ENCODE data around the gene MYRFL. TPM values are rescaled to one million over a fixed set of nuclear protein-coding genes. Genes with fewer than 3 reads are reported as not detected.

MYRFL gene
- polyA plus RNA-seq, 2 donors, result 0.08 TPM; not detected in 1

DNA sequence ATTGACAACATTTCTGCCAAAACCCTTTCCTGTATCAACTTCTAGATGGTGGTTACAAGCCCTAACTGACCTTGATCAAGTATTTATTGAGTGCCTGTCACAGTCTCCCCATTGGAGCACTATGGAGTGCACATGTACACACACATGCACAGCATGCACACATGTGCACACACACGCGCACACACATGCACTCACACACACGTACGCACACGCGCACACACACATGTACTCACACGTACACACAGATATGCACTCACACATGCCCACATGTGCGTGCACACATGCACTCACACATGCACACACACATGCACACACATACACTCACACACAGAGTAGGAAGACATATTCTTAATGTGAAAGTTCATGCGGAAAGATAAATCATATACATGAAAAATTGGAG lies 43.7 kb downstream of the MYRFL start:
- Histone ChIP-seq H3K9me3 (ENCODE audit: control insufficient read depth in 2 of 2, insufficient read depth in 1 of 2, low read depth in 1 of 2, low read length in 1 of 2) (no peaks in the 10 kb centered on the region), H3K27me3 (ENCODE audit: control insufficient read depth in 1 of 2, insufficient read depth in 2 of 2, low read length in 2 of 2) (no peaks in the 10 kb centered on the region), H3K36me3 (ENCODE audit: control insufficient read depth in 2 of 2, insufficient read depth in 2 of 2, low read length in 1 of 2) (no peaks in the 10 kb centered on the region), H3K4me3 (ENCODE audit: low read depth in 1 of 2, low read length in 2 of 2) (no peak overlapping the region), H3K4me1 (ENCODE audit: control insufficient read depth in 2 of 2, insufficient read depth in 2 of 2, low read length in 1 of 2) (no peaks in the 10 kb centered on the region), H3K27ac (ENCODE audit: low read depth in 2 of 2, low read length in 1 of 2) (no peak overlapping the region)
- WGBS, 2 donors, result 90 to 95% methylated on average over 9 of the region's 9 CpGs

DNA sequence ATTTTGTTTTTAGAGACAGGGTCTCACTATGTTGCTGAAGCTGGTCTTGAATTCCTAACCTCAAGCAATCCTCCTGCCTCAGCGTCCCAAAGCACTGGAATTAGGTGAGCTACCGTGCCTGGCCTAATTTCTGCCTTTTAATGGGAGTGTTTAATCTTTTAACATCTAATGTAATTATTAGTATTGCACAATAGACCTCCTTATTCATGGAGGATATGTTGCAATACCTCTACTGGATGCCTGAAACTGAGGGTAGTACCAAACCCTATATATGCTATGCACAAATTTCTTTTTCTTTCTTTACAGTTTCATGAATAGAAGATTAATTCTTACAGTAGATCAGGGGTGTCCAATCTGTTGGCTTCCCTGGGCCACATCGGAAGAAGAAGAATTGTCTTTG lies 47.8 kb downstream of the MYRFL start:
- Histone ChIP-seq H3K9me3 (ENCODE audit: control insufficient read depth in 2 of 2, insufficient read depth in 1 of 2, low read depth in 1 of 2, low read length in 1 of 2) (no peaks in the 10 kb centered on the region), H3K27me3 (ENCODE audit: control insufficient read depth in 1 of 2, insufficient read depth in 2 of 2, low read length in 2 of 2) (no peaks in the 10 kb centered on the region), H3K27ac (ENCODE audit: low read depth in 2 of 2, low read length in 1 of 2) (no peak overlapping the region), H3K36me3 (ENCODE audit: control insufficient read depth in 2 of 2, insufficient read depth in 2 of 2, low read length in 1 of 2) (no peaks in the 10 kb centered on the region), H3K4me1 (ENCODE audit: control insufficient read depth in 2 of 2, insufficient read depth in 2 of 2, low read length in 1 of 2) (no peaks in the 10 kb centered on the region), H3K4me3 (ENCODE audit: low read depth in 1 of 2, low read length in 2 of 2) (no peak overlapping the region)
- WGBS, 2 donors, result 35 to 42% methylated on average over 3 of the region's 3 CpGs

DNA sequence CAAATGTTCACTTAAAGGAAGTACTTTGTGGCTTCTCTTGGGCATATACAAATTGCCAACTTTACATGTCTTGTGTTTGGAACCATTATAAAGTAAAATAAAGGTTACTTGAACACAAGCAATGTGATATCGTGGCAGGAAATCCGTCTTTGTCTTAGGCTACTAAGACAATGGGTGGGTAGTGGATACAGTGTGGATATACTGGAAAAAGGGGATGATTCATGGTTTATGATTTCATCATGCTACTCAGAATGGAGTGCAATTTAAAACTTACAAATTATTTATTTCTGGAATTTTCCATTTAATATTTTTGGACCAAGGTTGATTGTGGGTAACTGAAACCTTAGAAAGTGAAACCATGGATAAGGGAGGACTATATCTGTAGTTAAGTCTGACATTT lies 48.4 kb downstream of the MYRFL start:
- Histone ChIP-seq H3K9me3 (ENCODE audit: control insufficient read depth in 2 of 2, insufficient read depth in 1 of 2, low read depth in 1 of 2, low read length in 1 of 2) (no peaks in the 10 kb centered on the region), H3K4me1 (ENCODE audit: control insufficient read depth in 2 of 2, insufficient read depth in 2 of 2, low read length in 1 of 2) (no peaks in the 10 kb centered on the region), H3K27ac (ENCODE audit: low read depth in 2 of 2, low read length in 1 of 2) (no peak overlapping the region), H3K4me3 (ENCODE audit: low read depth in 1 of 2, low read length in 2 of 2) (no peak overlapping the region), H3K36me3 (ENCODE audit: control insufficient read depth in 2 of 2, insufficient read depth in 2 of 2, low read length in 1 of 2) (no peaks in the 10 kb centered on the region), H3K27me3 (ENCODE audit: control insufficient read depth in 1 of 2, insufficient read depth in 2 of 2, low read length in 2 of 2) (no peaks in the 10 kb centered on the region)
- 62 to 67% methylated on average over 2 of the region's 2 CpGs for WGBS, 2 donors

DNA sequence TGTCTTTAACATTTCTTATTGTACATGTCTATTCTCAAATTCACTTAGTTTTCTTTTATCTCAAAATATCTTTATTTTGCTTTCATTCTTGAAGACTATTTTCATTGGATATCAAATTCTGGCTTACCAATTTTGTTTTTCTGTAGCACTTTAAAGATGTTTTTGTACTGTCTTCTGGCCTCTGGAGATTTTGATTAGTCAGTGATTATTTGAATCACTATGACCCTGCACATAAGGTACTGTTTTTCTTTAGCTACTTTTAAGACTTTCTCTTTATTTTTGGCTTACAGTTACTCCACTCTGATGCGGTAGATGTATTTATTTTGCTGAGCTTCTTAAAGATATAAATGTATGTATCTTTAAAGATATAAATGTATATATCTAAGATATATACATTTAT lies 49.6 kb downstream of the MYRFL start:
- 51 to 79% methylated on average over 1 of the region's 1 CpG for WGBS, 2 donors
- H3K4me1 ChIP-seq (ENCODE audit: control insufficient read depth in 2 of 2, insufficient read depth in 2 of 2, low read length in 1 of 2), result peaks cover 0 to 4% of the 10 kb centered on the region in 2 donors
- no peaks in the 10 kb centered on the region for H3K9me3 ChIP-seq (ENCODE audit: control insufficient read depth in 2 of 2, insufficient read depth in 1 of 2, low read depth in 1 of 2, low read length in 1 of 2)
- no peaks in the 10 kb centered on the region for H3K36me3 ChIP-seq (ENCODE audit: control insufficient read depth in 2 of 2, insufficient read depth in 2 of 2, low read length in 1 of 2)
- H3K4me3 ChIP-seq (ENCODE audit: low read depth in 1 of 2, low read length in 2 of 2), result no peak overlapping the region
- no peak overlapping the region for H3K27ac ChIP-seq (ENCODE audit: low read depth in 2 of 2, low read length in 1 of 2)
- H3K27me3 ChIP-seq (ENCODE audit: control insufficient read depth in 1 of 2, insufficient read depth in 2 of 2, low read length in 2 of 2), result no peaks in the 10 kb centered on the region

DNA sequence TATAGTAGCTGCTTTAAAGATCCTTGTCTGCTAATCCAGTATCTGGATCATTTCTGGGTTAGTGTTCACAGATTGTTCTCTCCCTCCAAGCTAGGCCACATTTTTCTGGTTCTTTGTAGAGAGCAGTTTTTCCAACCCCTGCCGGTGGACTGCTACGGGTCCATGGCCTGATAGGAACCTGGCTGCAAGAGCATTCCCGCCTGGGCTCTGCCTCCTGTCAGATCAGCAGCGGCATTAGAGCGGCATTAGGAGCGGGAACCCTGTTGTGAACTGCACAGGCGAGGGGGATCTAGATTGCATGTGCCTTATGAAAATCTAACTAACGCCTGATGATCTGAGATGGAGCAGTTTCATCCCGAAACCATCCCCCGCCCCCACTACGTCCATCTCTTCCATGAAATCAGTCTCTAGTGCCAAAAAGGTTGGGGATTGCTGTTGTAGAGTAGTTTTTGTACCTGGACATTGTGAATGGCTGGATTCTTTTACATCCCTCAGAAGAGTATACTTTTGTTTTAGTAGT lies 50.4 kb downstream of the MYRFL start:
- peaks cover 0 to 4% of the 10 kb centered on the region in 2 donors for H3K4me1 ChIP-seq (ENCODE audit: control insufficient read depth in 2 of 2, insufficient read depth in 2 of 2, low read length in 1 of 2)
- no peak overlapping the region for H3K27ac ChIP-seq (ENCODE audit: low read depth in 2 of 2, low read length in 1 of 2)
- H3K9me3 ChIP-seq (ENCODE audit: control insufficient read depth in 2 of 2, insufficient read depth in 1 of 2, low read depth in 1 of 2, low read length in 1 of 2), result no peaks in the 10 kb centered on the region
- H3K36me3 ChIP-seq (ENCODE audit: control insufficient read depth in 2 of 2, insufficient read depth in 2 of 2, low read length in 1 of 2), result no peaks in the 10 kb centered on the region
- no peaks in the 10 kb centered on the region for H3K27me3 ChIP-seq (ENCODE audit: control insufficient read depth in 1 of 2, insufficient read depth in 2 of 2, low read length in 2 of 2)
- H3K4me3 ChIP-seq (ENCODE audit: low read depth in 1 of 2, low read length in 2 of 2), result no peak overlapping the region
- 82% methylated on average over 11 of the region's 11 CpGs for WGBS, 2 donors

DNA sequence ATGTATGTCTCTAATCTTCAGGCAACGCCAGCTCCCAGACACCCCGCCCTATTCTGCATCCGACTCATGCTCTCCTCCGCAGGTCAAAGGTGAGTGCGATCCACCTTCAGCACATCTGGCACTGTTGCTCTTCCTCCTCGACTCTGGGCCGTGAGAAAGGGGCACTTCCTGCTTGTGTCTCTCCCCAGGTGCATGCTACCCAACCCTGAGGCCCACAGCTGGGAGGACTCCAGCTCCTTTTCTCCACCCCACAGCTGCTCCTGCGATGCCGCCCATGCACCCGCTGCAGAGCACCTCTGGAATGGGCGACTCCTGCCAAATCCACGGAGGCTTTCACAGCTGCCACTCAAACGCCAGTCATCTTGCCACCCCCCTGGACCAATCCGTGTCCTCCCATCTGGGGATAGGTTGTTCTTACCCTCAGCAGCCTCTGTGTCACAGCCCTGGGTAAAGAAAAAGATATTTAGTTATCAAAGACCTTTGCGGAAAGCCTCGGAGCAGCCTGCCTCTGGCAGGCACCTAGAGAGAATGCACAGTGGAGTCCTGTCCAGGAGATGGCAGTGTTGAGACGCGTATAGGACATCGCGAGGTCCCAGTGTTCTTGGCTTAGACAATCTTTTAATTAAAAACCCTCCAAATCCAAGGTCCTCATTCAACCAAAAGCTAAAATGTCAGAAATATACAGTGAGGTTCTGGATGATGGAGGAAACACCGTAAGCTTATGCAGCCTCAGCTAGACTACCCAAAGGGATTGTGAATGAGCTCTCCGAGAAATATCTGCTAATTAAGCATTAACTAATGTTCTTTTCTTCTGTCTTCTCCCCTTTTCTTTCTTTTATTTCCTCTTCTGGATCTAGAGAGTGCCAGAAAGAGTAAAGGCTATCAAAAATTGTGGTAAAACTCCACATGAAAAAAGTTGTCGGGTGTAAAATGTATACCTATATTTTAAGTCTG lies 54.3 kb downstream of the MYRFL start:
- H3K4me1 ChIP-seq (ENCODE audit: control insufficient read depth in 2 of 2, insufficient read depth in 2 of 2, low read length in 1 of 2), result peaks cover 0 to 4% of the 10 kb centered on the region in 2 donors
- no peak overlapping the region for H3K4me3 ChIP-seq (ENCODE audit: low read depth in 1 of 2, low read length in 2 of 2)
- no peak overlapping the region for H3K27ac ChIP-seq (ENCODE audit: low read depth in 2 of 2, low read length in 1 of 2)
- H3K36me3 ChIP-seq (ENCODE audit: control insufficient read depth in 2 of 2, insufficient read depth in 2 of 2, low read length in 1 of 2), result no peaks in the 10 kb centered on the region
- 24 to 25% methylated on average over 23 of the region's 23 CpGs for WGBS, 2 donors
- H3K27me3 ChIP-seq (ENCODE audit: control insufficient read depth in 1 of 2, insufficient read depth in 2 of 2, low read length in 2 of 2), result no peaks in the 10 kb centered on the region
- no peaks in the 10 kb centered on the region for H3K9me3 ChIP-seq (ENCODE audit: control insufficient read depth in 2 of 2, insufficient read depth in 1 of 2, low read depth in 1 of 2, low read length in 1 of 2)

DNA sequence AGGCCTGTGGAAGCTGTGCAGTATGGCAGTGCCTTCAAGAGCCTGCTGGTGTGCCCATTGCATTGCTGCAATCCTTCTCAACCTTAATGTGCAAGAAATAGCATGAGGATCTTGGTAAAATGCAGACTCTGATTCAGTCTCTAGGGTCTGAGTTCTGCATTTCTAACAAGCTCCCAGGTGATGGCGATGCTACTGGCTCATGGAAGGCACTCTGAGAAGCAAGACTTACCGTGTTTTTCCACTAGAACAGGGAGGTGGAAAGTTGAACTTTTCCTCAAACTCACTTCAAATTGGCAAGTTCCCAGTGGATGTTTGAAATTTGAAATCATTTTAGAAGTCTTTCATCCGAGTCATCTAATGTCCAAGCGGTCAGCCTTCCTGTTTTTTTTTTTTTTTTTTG lies 55.5 kb downstream of the MYRFL start:
- Histone ChIP-seq H3K27me3 (ENCODE audit: control insufficient read depth in 1 of 2, insufficient read depth in 2 of 2, low read length in 2 of 2) (no peaks in the 10 kb centered on the region), H3K4me1 (ENCODE audit: control insufficient read depth in 2 of 2, insufficient read depth in 2 of 2, low read length in 1 of 2) (peaks cover 0 to 4% of the 10 kb centered on the region in 2 donors), H3K4me3 (ENCODE audit: low read depth in 1 of 2, low read length in 2 of 2) (no peak overlapping the region), H3K27ac (ENCODE audit: low read depth in 2 of 2, low read length in 1 of 2) (no peak overlapping the region), H3K9me3 (ENCODE audit: control insufficient read depth in 2 of 2, insufficient read depth in 1 of 2, low read depth in 1 of 2, low read length in 1 of 2) (no peaks in the 10 kb centered on the region), H3K36me3 (ENCODE audit: control insufficient read depth in 2 of 2, insufficient read depth in 2 of 2, low read length in 1 of 2) (no peaks in the 10 kb centered on the region)
- WGBS, 2 donors, result 86 to 91% methylated on average over 4 of the region's 4 CpGs

DNA sequence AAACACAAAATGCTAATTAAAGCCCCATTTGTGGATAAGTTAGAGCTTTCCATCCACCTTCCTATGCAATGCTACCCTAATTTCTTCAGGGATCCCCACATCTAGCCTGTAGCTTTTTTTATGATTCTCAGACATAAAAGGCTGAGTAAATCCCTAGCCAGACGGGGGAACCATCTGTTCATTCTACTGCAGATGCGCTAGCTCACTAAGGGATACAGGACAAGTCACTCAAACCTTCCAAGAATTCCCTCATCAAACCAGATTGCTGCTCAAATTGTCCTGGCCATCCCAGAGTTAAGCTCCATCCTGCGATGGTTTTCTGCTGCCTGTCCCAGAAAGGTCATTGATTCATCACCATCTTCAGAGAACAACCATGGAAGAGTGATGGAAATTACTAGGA lies 56.7 kb downstream of the MYRFL start:
- no peaks in the 10 kb centered on the region for H3K27me3 ChIP-seq (ENCODE audit: control insufficient read depth in 1 of 2, insufficient read depth in 2 of 2, low read length in 2 of 2)
- H3K36me3 ChIP-seq (ENCODE audit: control insufficient read depth in 2 of 2, insufficient read depth in 2 of 2, low read length in 1 of 2), result no peaks in the 10 kb centered on the region
- 81 to 88% methylated on average over 3 of the region's 3 CpGs for WGBS, 2 donors
- peaks cover 0 to 4% of the 10 kb centered on the region in 2 donors for H3K4me1 ChIP-seq (ENCODE audit: control insufficient read depth in 2 of 2, insufficient read depth in 2 of 2, low read length in 1 of 2)
- H3K27ac ChIP-seq (ENCODE audit: low read depth in 2 of 2, low read length in 1 of 2), result no peak overlapping the region
- H3K4me3 ChIP-seq (ENCODE audit: low read depth in 1 of 2, low read length in 2 of 2), result no peak overlapping the region
- H3K9me3 ChIP-seq (ENCODE audit: control insufficient read depth in 2 of 2, insufficient read depth in 1 of 2, low read depth in 1 of 2, low read length in 1 of 2), result no peaks in the 10 kb centered on the region

DNA sequence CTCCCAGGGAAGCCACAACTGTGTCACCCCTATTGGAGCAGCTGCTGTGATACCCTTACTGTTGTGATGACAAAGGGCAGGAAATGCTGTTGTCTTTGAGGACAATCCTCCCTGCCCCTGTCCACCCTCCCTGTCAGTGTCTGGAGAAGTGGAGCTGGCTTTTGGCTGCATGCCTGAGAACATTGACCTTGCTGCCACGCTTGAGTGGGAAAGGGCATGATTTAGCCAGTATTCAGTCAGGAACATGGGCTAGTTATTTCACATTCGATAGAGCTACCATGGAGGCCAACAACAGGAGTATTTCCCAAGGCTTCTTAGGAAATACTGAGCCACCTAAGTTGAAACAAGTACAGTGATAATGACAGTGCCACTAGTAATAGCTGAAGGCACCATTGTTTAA lies 59.4 kb downstream of the MYRFL start:
- no peaks in the 10 kb centered on the region for H3K4me1 ChIP-seq (ENCODE audit: control insufficient read depth in 2 of 2, insufficient read depth in 2 of 2, low read length in 1 of 2)
- no peaks in the 10 kb centered on the region for H3K9me3 ChIP-seq (ENCODE audit: control insufficient read depth in 2 of 2, insufficient read depth in 1 of 2, low read depth in 1 of 2, low read length in 1 of 2)
- 63 to 71% methylated on average over 2 of the region's 2 CpGs for WGBS, 2 donors
- no peaks in the 10 kb centered on the region for H3K27me3 ChIP-seq (ENCODE audit: control insufficient read depth in 1 of 2, insufficient read depth in 2 of 2, low read length in 2 of 2)
- H3K36me3 ChIP-seq (ENCODE audit: control insufficient read depth in 2 of 2, insufficient read depth in 2 of 2, low read length in 1 of 2), result no peaks in the 10 kb centered on the region
- H3K27ac ChIP-seq (ENCODE audit: low read depth in 2 of 2, low read length in 1 of 2), result no peak overlapping the region
- H3K4me3 ChIP-seq (ENCODE audit: low read depth in 1 of 2, low read length in 2 of 2), result no peak overlapping the region

DNA sequence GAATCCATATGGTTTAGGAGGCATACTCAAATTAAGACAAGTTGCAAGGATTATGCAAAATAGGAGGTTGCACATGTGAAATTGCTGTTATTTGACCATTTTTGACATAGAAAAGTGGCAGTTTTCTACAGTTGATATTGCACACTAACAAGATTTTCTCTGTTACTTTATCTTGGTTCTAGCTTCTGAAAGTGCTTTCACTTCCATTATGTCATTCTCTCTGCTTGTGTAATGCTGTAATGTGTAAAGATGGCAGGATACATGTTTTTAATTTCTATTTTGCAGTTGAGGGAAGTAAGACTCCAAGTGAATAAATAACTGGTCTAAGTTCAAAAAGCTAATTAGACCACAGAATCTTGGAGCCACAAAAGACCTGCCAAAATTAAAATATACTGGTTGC lies 60.6 kb downstream of the MYRFL start:
- H3K9me3 ChIP-seq (ENCODE audit: control insufficient read depth in 2 of 2, insufficient read depth in 1 of 2, low read depth in 1 of 2, low read length in 1 of 2), result no peaks in the 10 kb centered on the region
- H3K27ac ChIP-seq (ENCODE audit: low read depth in 2 of 2, low read length in 1 of 2), result no peak overlapping the region
- H3K4me1 ChIP-seq (ENCODE audit: control insufficient read depth in 2 of 2, insufficient read depth in 2 of 2, low read length in 1 of 2), result no peaks in the 10 kb centered on the region
- H3K4me3 ChIP-seq (ENCODE audit: low read depth in 1 of 2, low read length in 2 of 2), result no peak overlapping the region
- no peaks in the 10 kb centered on the region for H3K36me3 ChIP-seq (ENCODE audit: control insufficient read depth in 2 of 2, insufficient read depth in 2 of 2, low read length in 1 of 2)
- H3K27me3 ChIP-seq (ENCODE audit: control insufficient read depth in 1 of 2, insufficient read depth in 2 of 2, low read length in 2 of 2), result no peaks in the 10 kb centered on the region
